HEK293 (cell line): ENCODE measurements around the gene FAM234A.
A peak's percentile ranks its signal among the peaks of the same experiment; 100 is the strongest.

ENCODE experiments used
- HIC1 ChIP-seq: fragments of 450-650 bp; formaldehyde crosslinking; IDR thresholded peaks from 2 replicates; pipeline ENCODE4 v1.5.1; 2016; ENCODE audit warnings: missing biosample characterization, missing genetic modification characterization
- INSM2 ChIP-seq: fragments of 450-650 bp; formaldehyde crosslinking; IDR thresholded peaks from 2 replicates; pipeline ENCODE4 v1.5.1; 2016; ENCODE audit warnings: missing biosample characterization, missing genetic modification characterization
- PRDM10 ChIP-seq: fragments of 450-650 bp; formaldehyde crosslinking; IDR thresholded peaks from 2 replicates; pipeline ENCODE4 v1.5.1; 2016; ENCODE audit warnings: missing biosample characterization, missing genetic modification characterization
- SALL2 ChIP-seq: fragments of 450-650 bp; formaldehyde crosslinking; IDR thresholded peaks from 2 replicates; pipeline ENCODE4 v1.5.0; 2017; ENCODE audit warnings: missing biosample characterization, mild to moderate bottlenecking, missing genetic modification characterization, borderline replicate concordance
- SCRT1 ChIP-seq: fragments of 450-650 bp; formaldehyde crosslinking; IDR thresholded peaks from 2 replicates; pipeline ENCODE4 v1.5.1; 2016; ENCODE audit warnings: missing biosample characterization, missing genetic modification characterization, borderline replicate concordance
- SCRT2 ChIP-seq: fragments of 450-650 bp; formaldehyde crosslinking; IDR thresholded peaks from 2 replicates; pipeline ENCODE4 v1.5.1; 2016; ENCODE audit warnings: missing biosample characterization, missing genetic modification characterization
- YY1 ChIP-seq: fragments of 450-650 bp; formaldehyde crosslinking; IDR thresholded peaks from 2 replicates; pipeline ENCODE4 v1.5.1; 2018; ENCODE audit warnings: missing biosample characterization, missing genetic modification characterization
- YY2 ChIP-seq: fragments of 450-650 bp; formaldehyde crosslinking; IDR thresholded peaks from 2 replicates; pipeline ENCODE4 v1.5.1; 2016; ENCODE audit warnings: missing biosample characterization, missing genetic modification characterization
- ZBTB11 ChIP-seq: fragments of 450-650 bp; formaldehyde crosslinking; conservative IDR thresholded peaks from 2 replicates; pipeline ENCODE4 v1.5.1; 2016; ENCODE audit warnings: low read depth, missing biosample characterization, missing genetic modification characterization
- ZFP41 ChIP-seq: fragments of 450-650 bp; formaldehyde crosslinking; IDR thresholded peaks from 2 replicates; pipeline ENCODE4 v1.5.1; 2016; ENCODE audit warnings: missing biosample characterization, missing genetic modification characterization, borderline replicate concordance
- ZNF10 ChIP-seq: fragments of 450-650 bp; formaldehyde crosslinking; IDR thresholded peaks from 2 replicates; pipeline ENCODE4 v1.5.1; 2017; ENCODE audit warnings: missing biosample characterization, missing genetic modification characterization
- ZNF146 ChIP-seq: fragments of 450-650 bp; formaldehyde crosslinking; IDR thresholded peaks from 2 replicates; pipeline ENCODE4 v1.5.1; 2016; ENCODE audit warnings: missing biosample characterization, missing genetic modification characterization
- ZNF221 ChIP-seq: fragments of 450-650 bp; formaldehyde crosslinking; IDR thresholded peaks from 2 replicates; pipeline ENCODE4 v1.5.1; 2017; ENCODE audit warnings: missing biosample characterization, missing genetic modification characterization, borderline replicate concordance
- ZNF274 ChIP-seq, 2 experiments: fragments of 200-500 bp in 1 of 2; fragments of 450-650 bp in 1 of 2; sonication (Bioruptor generic) in 1 of 2; formaldehyde crosslinking in 1 of 2; IDR thresholded peaks; 2 replicates each; pipeline versions ENCODE4 v1.5.1 to v1.6.1; 2014 to 2016; ENCODE audit warnings: borderline replicate concordance in 1 of 2, inconsistent platforms in 1 of 2, low read length in 1 of 2, missing biosample characterization in 1 of 2, missing genetic modification characterization in 1 of 2
- ZNF362 ChIP-seq: fragments of 450-650 bp; formaldehyde crosslinking; IDR thresholded peaks from 2 replicates; pipeline ENCODE4 v1.5.1; 2016; ENCODE audit warnings: missing biosample characterization, missing genetic modification characterization
- ZNF426 ChIP-seq: fragments of 450-650 bp; formaldehyde crosslinking; IDR thresholded peaks from 2 replicates; pipeline ENCODE4 v1.5.1; 2017; ENCODE audit warnings: missing biosample characterization, missing genetic modification characterization, mild to moderate bottlenecking, inconsistent platforms, moderate library complexity
- ZNF488 ChIP-seq: fragments of 450-650 bp; formaldehyde crosslinking; IDR thresholded peaks from 2 replicates; pipeline ENCODE4 v1.5.1; 2016; ENCODE audit warnings: missing biosample characterization, missing genetic modification characterization
- ZNF529 ChIP-seq: fragments of 450-650 bp; formaldehyde crosslinking; IDR thresholded peaks from 2 replicates; pipeline ENCODE4 v1.5.1; 2017; ENCODE audit warnings: missing genetic modification characterization, missing biosample characterization; ENCODE audit not compliant: insufficient replicate concordance
- ZNF560 ChIP-seq: fragments of 450-650 bp; formaldehyde crosslinking; IDR thresholded peaks from 2 replicates; pipeline ENCODE4 v1.5.1; 2017; ENCODE audit warnings: missing biosample characterization, missing genetic modification characterization, borderline replicate concordance
- ZNF626 ChIP-seq: fragments of 450-650 bp; sonication (Bioruptor Pico); formaldehyde crosslinking; IDR thresholded peaks from 2 replicates; pipeline ENCODE4 v1.5.1; 2018; ENCODE audit warnings: missing biosample characterization, missing genetic modification characterization, inconsistent platforms
- ZNF660 ChIP-seq: fragments of 450-650 bp; IDR thresholded peaks from 2 replicates; pipeline ENCODE4 v1.5.1; 2018; ENCODE audit warnings: missing biosample characterization, mild to moderate bottlenecking, missing genetic modification characterization
- ZNF792 ChIP-seq: fragments of 450-650 bp; formaldehyde crosslinking; IDR thresholded peaks from 2 replicates; pipeline ENCODE4 v1.5.1; 2016; ENCODE audit warnings: missing biosample characterization, missing genetic modification characterization
- ZSCAN23 ChIP-seq: fragments of 450-650 bp; formaldehyde crosslinking; IDR thresholded peaks from 2 replicates; pipeline ENCODE4 v1.5.1; 2016; ENCODE audit warnings: missing biosample characterization, missing genetic modification characterization
- ZSCAN30 ChIP-seq: fragments of 450-650 bp; IDR thresholded peaks from 2 replicates; pipeline ENCODE4 v1.5.1; 2018; ENCODE audit warnings: missing biosample characterization, mild to moderate bottlenecking, missing genetic modification characterization, moderate library complexity
- ZSCAN4 ChIP-seq: fragments of 450-650 bp; formaldehyde crosslinking; IDR thresholded peaks from 2 replicates; pipeline ENCODE4 v1.5.1; 2017; ENCODE audit warnings: missing biosample characterization, missing genetic modification characterization

Gene FAM234A

GRCh38 chr16:200388-200787 is 34.2 kb upstream of the FAM234A start (continued):
- TF ChIP-seq INSM2 (tag by site-specific recombination) (0 out of 2 replicates have a peak, but pooled peaks have one; percentile 59), ZSCAN23 (tag by site-specific recombination) (no peak), SCRT1 (no peak), ZNF560 (tag by site-specific recombination) (no peak), ZNF146 (tag by site-specific recombination) (no peak), HIC1 (tag by site-specific recombination) (peak; percentile 49; the same call in 1 of the 2 replicates), YY1 (no peak), ZNF660 (0 out of 2 replicates have a peak, but pooled peaks have one; percentile 72), YY2 (tag by site-specific recombination) (no peak), ZNF221 (tag by site-specific recombination) (no peak), ZNF362 (tag by site-specific recombination) (peak; percentile 71; the same call in 1 of the 2 replicates), PRDM10 (tag by site-specific recombination) (peak; percentile 31), ZNF792 (tag by site-specific recombination) (no peak), ZNF626 (tag by site-specific recombination) (no peak), ZSCAN30 (tag by site-specific recombination) (no peak), ZNF274 (IDR thresholded peaks at IDR 0.05; ENCODE audit: low read length) (no peak), ZNF274 (tag by site-specific recombination; IDR thresholded peaks at IDR 0.05; ENCODE audit: borderline replicate concordance) (no peak), ZSCAN4 (no peak), SALL2 (tag by site-specific recombination) (no peak), SCRT2 (no peak), ZNF488 (tag by site-specific recombination) (no peak), ZNF10 (tag by site-specific recombination) (no peak), ZNF426 (tag by site-specific recombination) (no peak), ZFP41 (tag by site-specific recombination) (no peak), ZBTB11 (no peak), ZNF529 (tag by site-specific recombination) (no peak)
